A673 (cell line): ENCODE measurements around the gene PHKB. TPM values are rescaled to one million over a fixed set of nuclear protein-coding genes. Genes with fewer than 3 reads are reported as not detected.

ENCODE experiments used
- Bru-seq: library from RNA; stranded (reverse); fragments of 400-500 nt; gene quantifications from one replicate; lab custom pipeline; 2021; lab: Mats Ljungman, UMichigan
- BruChase-seq, 2 experiments: library from RNA; stranded (reverse); fragments of 400-500 nt; gene quantifications; one replicate each; lab custom pipeline; 2021; lab: Mats Ljungman, UMichigan
- BruUV-seq: library from RNA; stranded (reverse); fragments of 400-500 nt; replicated peaks from 2 replicates; lab custom pipeline; 2021; lab: Mats Ljungman, UMichigan
- CTCF ChIA-PET: fragments of 300-600 bp; sonication (Branson Sonifier 250); formaldehyde crosslinking; loops from one replicate; lab custom pipeline; 2022; ENCODE audit warnings: antibody characterized with exemption; lab: Charles Lee
- POLR2A ChIA-PET: fragments of 300-600 bp; sonication (Branson Sonifier 250); formaldehyde crosslinking; loops from one replicate; lab custom pipeline; 2022; ENCODE audit warnings: antibody characterized with exemption; ENCODE audit not compliant: low non-redundant PET; lab: Charles Lee
- DNase-seq: peaks from one replicate; pipeline ENCODE4 v3.0.0-alpha.2; 2015; ENCODE audit warnings: low spot score
- H3K27ac ChIP-seq: fragments of 200-600 bp; sonication (generic); 2 replicates; pipeline ENCODE4 v1.5.1; 2016; ENCODE audit warnings: mixed run types, low read depth, mild to moderate bottlenecking, mixed read lengths, antibody characterized with exemption, low read length; ENCODE audit not compliant: poor library complexity, severe bottlenecking
- H3K27me3 ChIP-seq: fragments of 200-600 bp; sonication (generic); replicated peaks from 2 replicates; pipeline ENCODE4 v1.6.1; 2017; ENCODE audit warnings: mixed run types, low read depth, mild to moderate bottlenecking, mixed read lengths, antibody characterized with exemption, low read length; ENCODE audit not compliant: insufficient read depth, poor library complexity
- H3K36me3 ChIP-seq: fragments of 200-600 bp; sonication (generic); 2 replicates; pipeline ENCODE4 v1.6.1; 2016; ENCODE audit warnings: mixed run types, mild to moderate bottlenecking, mixed read lengths, antibody characterized with exemption, low read length; ENCODE audit not compliant: insufficient read depth, poor library complexity, severe bottlenecking
- H3K4me1 ChIP-seq: fragments of 200-600 bp; sonication (generic); 2 replicates; pipeline ENCODE4 v1.6.1; 2017; ENCODE audit warnings: mixed run types, mild to moderate bottlenecking, mixed read lengths, antibody characterized with exemption, low read length; ENCODE audit not compliant: insufficient read depth, poor library complexity, severe bottlenecking
- H3K4me3 ChIP-seq: fragments of 200-600 bp; sonication (generic); 2 replicates; pipeline ENCODE4 v1.5.1; 2016; ENCODE audit warnings: low read depth, mixed run types, mild to moderate bottlenecking, mixed read lengths, low read length; ENCODE audit not compliant: poor library complexity, severe bottlenecking
- H3K9me3 ChIP-seq: fragments of 200-600 bp; sonication (generic); 2 replicates; pipeline ENCODE4 v1.6.1; 2016; ENCODE audit warnings: mixed run types, low read depth, mild to moderate bottlenecking, mixed read lengths, antibody characterized with exemption, low read length; ENCODE audit not compliant: poor library complexity, severe bottlenecking
- EZH2 ChIP-seq: fragments of 200-600 bp; sonication (generic); IDR thresholded peaks from 2 replicates; pipeline ENCODE4 v1.6.1; 2017; ENCODE audit warnings: borderline replicate concordance, low read depth, mild to moderate bottlenecking, mixed read lengths, antibody characterized with exemption, low read length; ENCODE audit not compliant: poor library complexity, severe bottlenecking
- intact Hi-C: fragments of 100-400 bp; cut with micrococcal nuclease; formaldehyde crosslinking; loops from one replicate; pipeline ENCODE4 v1.10.0; 2022; ENCODE audit not compliant: unreplicated experiment
- long read RNA-seq: library from polyadenylated mRNA; stranded (forward); transcript quantifications from one replicate; pipeline ENCODE4 v2.0.0, GENCODE V29; 2022
- total RNA-seq: library from RNA; stranded (reverse); gene quantifications from 2 replicates; pipeline ENCODE4 v1.2.3, GENCODE V29; 2021
- TF ChIP-seq, protein P1 (sequence below): fragments of 300-800, 200-600 bp; sonication (generic); conservative IDR thresholded peaks from 2 replicates; pipeline ENCODE4 v1.5.1; 2017; ENCODE audit warnings: low read depth, mild to moderate bottlenecking, antibody characterized with exemption, low read length, moderate library complexity, mixed read lengths

The PHKB gene
- 50.6 and 62.4 TPM in 2 replicates for total RNA-seq
- Bru-seq, nascent RNA = percentile 78 among the genes with signal in this experiment
- percentile 70 among the genes with signal in this experiment for BruChase-seq, experiment 1, labeled RNA remaining after a 2-hour chase
- percentile 59 among the genes with signal in this experiment for BruChase-seq, experiment 2, labeled RNA remaining after a 6-hour chase
- long read RNA-seq, full-length matches to known transcripts = 25 of 86 reads
- long read RNA-seq, partial matches to known transcripts = 4 of 86 reads
- long read RNA-seq, other reads (novel, unspliced or antisense) = 57 of 86 reads

DNA sequence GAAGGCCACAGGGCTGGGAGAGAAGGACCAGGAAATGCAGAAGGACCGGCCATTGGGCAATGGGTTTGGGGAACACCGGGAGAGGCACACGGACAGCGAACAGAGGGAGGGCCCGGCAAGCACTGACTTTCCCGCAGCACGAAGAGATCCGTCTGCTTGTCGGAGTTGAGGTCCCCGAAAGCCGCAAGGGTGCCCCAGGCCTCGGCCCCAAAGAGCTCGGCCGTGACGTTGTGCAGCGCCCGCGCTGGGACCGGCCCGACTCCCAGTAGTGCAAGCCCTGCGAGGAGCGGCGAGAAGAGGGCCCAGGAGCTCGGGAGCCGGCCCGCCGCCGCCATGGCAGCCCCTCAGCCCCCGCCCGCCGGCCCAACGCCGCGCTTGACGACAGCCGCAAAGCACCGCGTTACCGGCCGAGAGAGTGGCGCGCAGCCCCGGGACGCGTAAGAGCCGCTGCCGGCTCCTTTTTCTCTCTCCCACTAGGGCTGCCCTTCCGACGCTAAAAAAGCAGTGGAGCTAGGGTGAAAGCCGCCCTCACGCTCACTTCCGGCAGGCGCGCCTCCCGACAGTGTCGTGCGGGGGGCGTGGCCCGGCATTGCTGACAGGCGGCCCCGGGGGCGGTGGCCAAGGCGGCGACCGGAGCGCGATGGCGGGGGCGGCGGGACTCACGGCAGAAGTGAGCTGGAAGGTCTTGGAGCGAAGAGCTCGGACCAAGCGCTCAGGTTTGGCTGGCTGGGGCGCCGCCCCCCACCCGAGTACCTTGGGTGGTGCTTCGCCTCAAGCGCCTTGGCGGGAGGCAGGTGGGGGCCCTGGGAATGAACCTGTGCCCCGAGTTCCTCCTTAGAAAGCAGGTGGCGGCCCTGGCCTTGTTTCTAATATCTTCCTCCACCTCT lies at the start of gene PHKB, which contains the start of gene ITFG1:
Gene PHKB (plus strand): TSS at position 621 of the 887 bp plus-strand sequence. CDS start 20 bp downstream, at position 641.
Gene ITFG1 (minus strand): TSS at position 353 of the 887 bp plus-strand sequence. CDS start 18 bp downstream, at position 335.
- intact Hi-C loops = loop anchor here (10.0 kb wide), 1 partner anchor 316 kb away; the partner anchor contains the start of gene NETO2
- BruUV-seq = no TSS peak
- H3K27ac ChIP-seq = peak within 1 kb of the TSS; percentile 97
- H3K4me1 ChIP-seq = peaks cover 24% of the 10 kb centered on the region
- peaks cover 5% of the 10 kb centered on the region for H3K36me3 ChIP-seq
- DNase-seq = peak; percentile 97
- H3K27me3 ChIP-seq = no peaks in the 10 kb centered on the region
- H3K9me3 ChIP-seq = no peaks in the 10 kb centered on the region
- peak within 1 kb of the TSS; percentile 78 for H3K4me3 ChIP-seq
- ChIA-PET CTCF (no interaction called here), POLR2A (interaction anchor here (0.7 kb wide), 1 partner anchor 11 kb away, joined by 4 read pairs; no protein-coding TSS in a partner anchor)
- TF ChIP-seq EZH2 = no peak
- TF ChIP-seq, protein P1, sequence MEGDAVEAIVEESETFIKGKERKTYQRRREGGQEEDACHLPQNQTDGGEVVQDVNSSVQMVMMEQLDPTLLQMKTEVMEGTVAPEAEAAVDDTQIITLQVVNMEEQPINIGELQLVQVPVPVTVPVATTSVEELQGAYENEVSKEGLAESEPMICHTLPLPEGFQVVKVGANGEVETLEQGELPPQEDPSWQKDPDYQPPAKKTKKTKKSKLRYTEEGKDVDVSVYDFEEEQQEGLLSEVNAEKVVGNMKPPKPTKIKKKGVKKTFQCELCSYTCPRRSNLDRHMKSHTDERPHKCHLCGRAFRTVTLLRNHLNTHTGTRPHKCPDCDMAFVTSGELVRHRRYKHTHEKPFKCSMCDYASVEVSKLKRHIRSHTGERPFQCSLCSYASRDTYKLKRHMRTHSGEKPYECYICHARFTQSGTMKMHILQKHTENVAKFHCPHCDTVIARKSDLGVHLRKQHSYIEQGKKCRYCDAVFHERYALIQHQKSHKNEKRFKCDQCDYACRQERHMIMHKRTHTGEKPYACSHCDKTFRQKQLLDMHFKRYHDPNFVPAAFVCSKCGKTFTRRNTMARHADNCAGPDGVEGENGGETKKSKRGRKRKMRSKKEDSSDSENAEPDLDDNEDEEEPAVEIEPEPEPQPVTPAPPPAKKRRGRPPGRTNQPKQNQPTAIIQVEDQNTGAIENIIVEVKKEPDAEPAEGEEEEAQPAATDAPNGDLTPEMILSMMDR = no peak

DNA sequence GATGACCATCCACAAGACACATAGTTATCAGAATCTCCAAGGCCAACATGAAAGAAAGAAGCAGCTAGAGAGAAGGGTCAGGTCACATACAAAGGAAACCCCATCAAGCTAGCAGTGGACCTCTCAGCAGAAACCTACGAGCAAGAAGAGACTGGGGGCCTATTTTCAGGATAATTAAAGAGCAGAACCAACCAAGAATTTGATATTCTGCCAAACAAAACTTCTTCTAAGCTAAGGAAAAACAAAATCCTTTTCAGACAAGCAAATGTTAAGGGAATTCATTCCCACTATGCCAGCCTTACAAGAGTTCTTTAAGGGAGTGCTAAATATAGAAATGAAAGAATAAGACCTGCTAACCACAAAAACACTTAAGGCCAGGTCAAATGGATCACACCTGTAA lies 48.1 kb upstream of the PHKB start:
- ChIA-PET POLR2A (no interaction called here), CTCF (no interaction called here)
- Histone ChIP-seq H3K4me1 (no peaks in the 10 kb centered on the region), H3K9me3 (no peaks in the 10 kb centered on the region), H3K4me3 (no peak overlapping the region), H3K27me3 (no peaks in the 10 kb centered on the region), H3K27ac (no peak overlapping the region), H3K36me3 (no peaks in the 10 kb centered on the region)
- intact Hi-C loops = no loop called here
- no TSS peak for BruUV-seq
- no peak for DNase-seq
- TF ChIP-seq, protein P1 = no peak
- TF ChIP-seq EZH2 = no peak

DNA sequence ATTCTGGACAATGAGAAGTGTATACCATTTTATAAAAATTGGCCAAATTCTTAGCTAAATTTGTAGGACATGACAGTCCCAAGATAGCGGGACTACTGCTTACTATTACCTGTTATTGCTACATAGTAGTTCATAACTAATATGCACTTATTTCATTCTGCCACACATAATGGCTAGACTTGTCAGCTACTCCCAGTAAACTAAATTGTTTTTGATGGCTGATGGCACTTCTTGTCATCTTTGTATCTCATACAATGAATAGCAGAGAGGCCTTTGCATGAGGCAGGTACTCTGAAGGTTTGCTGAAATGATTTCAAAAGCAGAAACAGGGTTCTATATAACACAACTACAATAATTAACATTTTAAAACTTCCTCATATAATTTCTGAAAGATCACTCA lies 44.3 kb upstream of the PHKB start:
- Histone ChIP-seq H3K9me3 (no peaks in the 10 kb centered on the region), H3K4me1 (no peaks in the 10 kb centered on the region), H3K27me3 (no peaks in the 10 kb centered on the region), H3K27ac (no peak overlapping the region), H3K4me3 (no peak overlapping the region), H3K36me3 (no peaks in the 10 kb centered on the region)
- POLR2A ChIA-PET = no interaction called here
- no peak for DNase-seq
- BruUV-seq = no TSS peak
- intact Hi-C loops = no loop called here
- CTCF ChIA-PET = no interaction called here
- TF ChIP-seq, protein P1 = no peak
- TF ChIP-seq EZH2 = no peak
